GM19238 (cell line): ENCODE data around the gene MAST2.

Source experiments
- DNase-seq: peaks from one replicate; pipeline ENCODE4 v3.0.0; 2011; ENCODE audit warnings: low spot score; ENCODE audit not compliant: insufficient read length

The MAST2 gene

DNA sequence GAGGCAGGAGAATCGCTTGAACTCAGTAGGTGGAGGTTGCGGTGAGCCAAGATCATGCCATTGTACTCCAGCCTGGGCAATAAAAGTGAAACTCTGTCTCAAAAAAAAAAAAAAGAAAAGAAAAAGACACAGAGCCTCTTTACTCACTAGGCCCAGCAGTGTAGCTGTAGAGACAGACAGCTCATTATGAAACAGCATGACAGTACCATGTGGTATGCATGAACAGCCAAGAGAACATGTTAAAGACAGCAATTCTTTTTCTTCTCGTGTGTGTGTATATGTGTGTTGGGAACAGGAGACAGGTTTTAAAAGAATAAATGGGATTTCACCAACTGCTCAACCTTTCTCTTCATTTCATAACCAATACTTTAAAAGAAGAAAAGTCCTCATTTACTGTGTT is 210.2 kb downstream of the MAST2 start:
- no peak for DNase-seq

DNA sequence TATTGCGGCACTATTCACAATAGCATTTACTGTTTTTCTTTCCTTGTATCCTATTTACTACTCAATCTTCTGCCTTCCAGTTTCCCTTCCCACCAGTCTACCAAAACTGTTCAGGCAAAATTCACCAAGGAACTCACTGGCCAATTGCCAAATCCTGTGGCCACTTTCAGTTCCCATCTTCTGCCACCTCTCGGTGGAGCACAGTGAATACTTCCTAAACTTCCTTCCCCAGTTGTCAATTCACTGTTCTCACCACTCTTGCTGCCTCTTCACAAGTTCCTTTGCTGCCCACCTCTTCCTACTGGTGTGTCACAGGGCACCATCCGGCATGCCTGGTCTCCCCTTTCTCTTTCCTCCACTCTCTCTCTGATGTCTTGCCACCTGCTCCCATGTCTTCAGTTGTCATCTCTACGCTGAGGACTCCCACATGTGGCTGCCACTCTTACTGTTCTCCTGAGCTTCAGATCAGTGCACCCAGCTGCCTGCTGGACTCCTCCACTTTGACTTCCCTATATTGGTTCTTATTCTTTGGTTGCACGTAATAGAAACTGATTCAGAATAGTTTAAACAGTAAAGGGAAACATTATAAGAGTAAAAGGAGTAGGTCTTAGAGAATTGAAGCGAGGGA is 214.6 kb downstream of the MAST2 start:
- DNase-seq = no peak

DNA sequence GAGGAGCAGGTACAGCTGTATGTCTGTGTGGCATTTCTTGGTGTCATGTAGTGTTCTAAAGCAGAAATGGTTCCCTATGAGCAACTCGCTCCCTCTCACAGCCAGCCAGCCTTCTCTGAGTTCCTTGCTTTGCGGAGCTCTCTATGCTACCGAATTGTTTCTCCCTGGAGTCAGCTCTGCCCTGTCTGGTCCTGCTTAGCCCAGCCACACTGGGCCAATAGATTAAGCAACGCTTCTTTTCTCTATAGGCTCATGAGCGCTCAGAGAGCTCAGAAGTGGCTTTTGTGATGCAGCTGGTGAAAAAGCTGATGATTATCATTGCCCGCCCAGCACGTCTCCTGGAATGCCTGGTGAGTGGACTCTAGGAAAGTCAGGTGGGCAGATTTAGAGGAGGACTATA is 215.9 kb downstream of the MAST2 start:
- DNase-seq = no peak

DNA sequence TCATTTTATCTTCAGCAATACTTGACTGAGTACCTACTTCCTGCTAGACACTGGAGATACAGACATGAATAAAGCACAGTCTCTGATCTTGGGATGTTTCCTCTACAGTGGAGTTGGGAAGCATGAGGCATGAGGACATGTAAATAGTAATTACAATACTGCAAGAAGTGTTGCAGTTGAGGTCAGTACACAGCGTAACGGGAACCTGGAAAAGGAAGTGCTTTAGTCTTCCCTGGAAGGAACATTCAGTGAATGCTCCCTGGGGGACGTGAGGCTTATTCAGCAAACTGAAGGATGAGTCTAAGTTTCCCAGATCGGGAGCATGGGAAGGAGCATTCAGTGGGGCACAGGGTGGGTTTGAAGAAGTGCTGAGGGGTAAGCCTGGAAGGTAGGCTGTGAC is 216.6 kb downstream of the MAST2 start:
- DNase-seq = no peak

DNA sequence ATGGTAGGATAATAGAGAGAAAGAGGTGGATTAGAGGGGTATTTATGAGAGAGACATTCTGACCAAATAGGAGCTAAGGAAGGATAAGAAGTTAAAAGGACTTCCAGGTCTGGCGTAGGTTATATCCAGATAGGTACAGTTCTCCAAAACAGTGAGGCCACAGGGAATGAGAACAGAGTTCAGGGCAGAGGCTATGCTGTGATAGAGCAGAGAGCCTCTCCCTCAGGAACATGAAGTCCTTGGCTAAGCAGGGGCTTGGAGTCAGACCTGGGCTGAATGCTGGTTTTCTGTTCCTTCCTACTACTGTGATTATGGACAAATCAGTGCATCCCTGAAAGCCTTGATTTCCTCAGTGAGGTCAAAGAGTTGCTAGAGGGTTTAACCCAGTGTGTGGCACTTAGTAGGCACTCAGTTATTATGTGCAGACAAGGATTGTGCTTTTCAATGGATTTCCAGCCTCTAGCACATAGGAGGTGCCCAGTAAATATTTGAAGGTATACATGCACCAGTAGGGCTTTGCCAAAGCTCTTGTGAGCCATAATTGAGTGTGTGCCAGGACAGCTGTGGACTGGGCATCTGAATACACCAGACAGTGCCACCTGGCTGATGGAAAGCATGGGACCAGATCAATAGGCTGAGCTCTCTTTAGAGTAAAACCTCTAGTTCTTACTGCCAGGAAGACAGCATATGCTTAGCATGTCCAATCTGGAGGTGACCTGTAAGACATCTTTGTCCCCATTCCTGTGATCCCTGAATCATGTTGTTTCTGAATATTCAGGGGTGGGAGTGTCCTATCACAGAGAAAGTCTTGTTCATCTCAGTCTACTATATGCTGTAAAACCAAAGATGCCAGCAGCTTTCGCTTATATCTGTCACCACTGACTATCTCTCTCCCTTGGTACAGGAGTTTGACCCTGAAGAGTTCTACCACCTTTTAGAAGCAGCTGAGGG is 217.9 kb downstream of the MAST2 start:
- no peak for DNase-seq

DNA sequence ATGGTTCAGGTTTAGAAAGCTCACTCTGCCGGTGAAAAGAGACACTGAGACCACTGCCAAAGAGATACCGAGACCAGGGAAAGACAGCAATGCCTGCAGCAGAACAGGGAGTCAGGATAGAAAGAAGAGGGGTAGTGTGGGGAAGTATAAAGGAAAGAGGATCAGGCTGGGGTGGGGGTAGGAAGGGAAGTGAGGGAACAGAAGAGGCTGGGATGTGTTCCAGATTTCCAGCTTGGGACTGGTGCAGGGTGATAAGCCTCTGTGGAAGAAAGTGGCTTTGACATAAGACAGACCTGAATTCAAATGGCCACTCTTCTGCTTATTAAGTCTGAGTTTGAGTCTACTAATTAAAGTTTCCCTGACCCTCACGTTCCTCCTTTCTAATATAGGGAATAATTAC is 223.1 kb downstream of the MAST2 start:
- DNase-seq = no peak

DNA sequence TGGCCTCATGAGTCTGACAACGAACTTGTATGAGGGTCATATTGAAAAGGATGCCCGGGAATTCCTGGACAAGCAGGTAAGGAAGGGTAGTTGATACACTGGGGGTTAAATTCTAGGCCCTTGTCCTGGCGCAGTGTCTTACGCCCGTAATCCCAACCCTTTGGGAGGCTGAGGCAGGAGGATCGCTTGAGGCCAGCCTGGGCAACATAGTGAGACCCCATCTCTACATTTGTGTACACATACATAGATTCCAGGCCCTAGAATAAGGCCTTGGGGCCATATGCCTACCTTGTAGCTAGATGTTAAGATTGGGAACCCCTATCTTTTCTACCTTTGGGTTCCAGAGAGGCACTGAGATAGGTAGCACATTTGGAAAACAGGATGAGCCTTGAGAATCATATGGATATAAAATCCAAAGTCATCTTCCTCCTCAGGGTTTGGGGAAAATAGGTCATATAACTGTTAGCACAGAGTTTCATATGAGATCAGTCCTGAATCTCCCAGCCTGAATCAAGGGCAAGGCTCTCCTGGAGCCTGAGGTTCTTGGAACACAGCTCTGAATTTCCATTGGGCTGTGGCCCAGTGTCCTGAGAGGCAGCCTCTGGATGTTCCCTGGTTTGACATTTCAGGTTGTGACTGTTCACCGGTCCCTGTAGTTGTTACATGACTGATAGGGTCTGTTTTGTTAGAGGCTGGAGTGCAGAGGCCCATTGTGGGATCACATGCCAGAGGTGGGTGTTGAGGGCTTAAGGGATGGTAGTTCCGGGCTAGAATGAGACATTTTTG is 224.6 kb downstream of the MAST2 start:
- DNase-seq = no peak

DNA sequence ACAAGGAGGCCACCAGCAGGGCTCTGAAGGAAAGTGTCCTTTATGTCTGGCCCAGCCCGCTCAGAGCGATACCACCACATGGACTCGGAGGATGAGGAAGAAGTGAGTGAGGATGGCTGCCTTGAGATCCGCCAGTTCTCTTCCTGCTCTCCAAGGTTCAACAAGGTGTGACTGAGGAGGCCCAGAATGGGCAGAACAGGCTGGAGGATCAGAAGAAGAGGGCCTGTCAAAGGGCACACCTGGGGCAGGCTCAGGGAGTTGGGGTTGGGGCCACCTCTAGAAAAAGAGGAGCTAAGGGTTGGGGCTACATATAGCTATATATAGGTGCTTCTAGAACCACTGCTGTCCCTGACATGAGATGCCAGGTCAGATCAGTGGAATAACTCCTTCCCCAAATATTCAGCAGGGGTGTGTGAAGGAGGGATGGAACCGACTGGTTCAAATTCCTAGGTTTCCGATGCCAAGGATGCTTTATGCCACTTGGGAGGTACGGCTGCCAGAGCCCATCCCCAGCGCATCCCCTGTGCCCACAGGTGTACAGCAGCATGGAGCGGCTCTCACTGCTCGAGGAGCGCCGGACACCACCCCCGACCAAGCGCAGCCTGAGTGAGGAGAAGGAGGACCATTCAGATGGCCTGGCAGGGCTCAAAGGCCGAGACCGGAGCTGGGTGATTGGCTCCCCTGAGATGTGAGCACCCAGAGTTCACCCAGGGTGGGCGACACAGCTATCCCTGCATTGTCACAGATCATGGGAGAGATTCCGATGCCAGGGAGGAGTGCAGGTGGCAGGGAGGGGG is 226.9 kb downstream of the MAST2 start:
- DNase-seq = no peak

DNA sequence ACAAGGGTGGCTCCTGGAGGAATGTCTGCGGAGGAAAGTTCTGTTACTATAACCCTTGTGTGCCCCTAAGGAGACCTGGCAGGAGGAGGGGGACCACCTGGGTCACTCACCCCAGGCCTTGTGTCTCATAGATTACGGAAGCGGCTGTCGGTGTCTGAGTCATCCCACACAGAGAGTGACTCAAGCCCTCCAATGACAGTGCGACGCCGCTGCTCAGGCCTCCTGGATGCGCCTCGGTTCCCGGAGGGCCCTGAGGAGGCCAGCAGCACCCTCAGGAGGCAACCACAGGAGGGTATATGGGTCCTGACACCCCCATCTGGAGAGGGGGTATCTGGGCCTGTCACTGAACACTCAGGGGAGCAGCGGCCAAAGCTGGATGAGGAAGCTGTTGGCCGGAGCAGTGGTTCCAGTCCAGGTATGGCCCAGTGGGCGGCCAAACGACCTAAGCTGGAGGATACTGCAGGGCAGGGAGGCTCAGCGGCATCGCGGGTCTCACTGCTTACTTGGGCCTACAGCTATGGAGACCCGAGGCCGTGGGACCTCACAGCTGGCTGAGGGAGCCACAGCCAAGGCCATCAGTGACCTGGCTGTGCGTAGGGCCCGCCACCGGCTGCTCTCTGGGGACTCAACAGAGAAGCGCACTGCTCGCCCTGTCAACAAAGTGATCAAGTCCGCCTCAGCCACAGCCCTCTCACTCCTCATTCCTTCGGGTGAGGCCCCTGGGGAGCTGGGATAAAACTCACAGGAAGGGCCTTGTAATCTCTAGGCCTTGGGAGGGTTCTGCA is 227.7 kb downstream of the MAST2 start:
- no peak for DNase-seq

DNA sequence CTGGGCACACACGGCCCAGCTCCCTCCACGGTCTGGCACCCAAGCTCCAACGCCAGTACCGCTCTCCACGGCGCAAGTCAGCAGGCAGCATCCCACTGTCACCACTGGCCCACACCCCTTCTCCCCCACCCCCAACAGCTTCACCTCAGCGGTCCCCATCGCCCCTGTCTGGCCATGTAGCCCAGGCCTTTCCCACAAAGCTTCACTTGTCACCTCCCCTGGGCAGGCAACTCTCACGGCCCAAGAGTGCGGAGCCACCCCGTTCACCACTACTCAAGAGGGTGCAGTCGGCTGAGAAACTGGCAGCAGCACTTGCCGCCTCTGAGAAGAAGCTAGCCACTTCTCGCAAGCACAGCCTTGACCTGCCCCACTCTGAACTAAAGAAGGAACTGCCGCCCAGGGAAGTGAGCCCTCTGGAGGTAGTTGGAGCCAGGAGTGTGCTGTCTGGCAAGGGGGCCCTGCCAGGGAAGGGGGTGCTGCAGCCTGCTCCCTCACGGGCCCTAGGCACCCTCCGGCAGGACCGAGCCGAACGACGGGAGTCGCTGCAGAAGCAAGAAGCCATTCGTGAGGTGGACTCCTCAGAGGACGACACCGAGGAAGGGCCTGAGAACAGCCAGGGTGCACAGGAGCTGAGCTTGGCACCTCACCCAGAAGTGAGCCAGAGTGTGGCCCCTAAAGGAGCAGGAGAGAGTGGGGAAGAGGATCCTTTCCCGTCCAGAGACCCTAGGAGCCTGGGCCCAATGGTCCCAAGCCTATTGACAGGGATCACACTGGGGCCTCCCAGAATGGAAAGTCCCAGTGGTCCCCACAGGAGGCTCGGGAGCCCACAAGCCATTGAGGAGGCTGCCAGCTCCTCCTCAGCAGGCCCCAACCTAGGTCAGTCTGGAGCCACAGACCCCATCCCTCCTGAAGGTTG is 231.4 kb downstream of the MAST2 start:
- DNase-seq = no peak

DNA sequence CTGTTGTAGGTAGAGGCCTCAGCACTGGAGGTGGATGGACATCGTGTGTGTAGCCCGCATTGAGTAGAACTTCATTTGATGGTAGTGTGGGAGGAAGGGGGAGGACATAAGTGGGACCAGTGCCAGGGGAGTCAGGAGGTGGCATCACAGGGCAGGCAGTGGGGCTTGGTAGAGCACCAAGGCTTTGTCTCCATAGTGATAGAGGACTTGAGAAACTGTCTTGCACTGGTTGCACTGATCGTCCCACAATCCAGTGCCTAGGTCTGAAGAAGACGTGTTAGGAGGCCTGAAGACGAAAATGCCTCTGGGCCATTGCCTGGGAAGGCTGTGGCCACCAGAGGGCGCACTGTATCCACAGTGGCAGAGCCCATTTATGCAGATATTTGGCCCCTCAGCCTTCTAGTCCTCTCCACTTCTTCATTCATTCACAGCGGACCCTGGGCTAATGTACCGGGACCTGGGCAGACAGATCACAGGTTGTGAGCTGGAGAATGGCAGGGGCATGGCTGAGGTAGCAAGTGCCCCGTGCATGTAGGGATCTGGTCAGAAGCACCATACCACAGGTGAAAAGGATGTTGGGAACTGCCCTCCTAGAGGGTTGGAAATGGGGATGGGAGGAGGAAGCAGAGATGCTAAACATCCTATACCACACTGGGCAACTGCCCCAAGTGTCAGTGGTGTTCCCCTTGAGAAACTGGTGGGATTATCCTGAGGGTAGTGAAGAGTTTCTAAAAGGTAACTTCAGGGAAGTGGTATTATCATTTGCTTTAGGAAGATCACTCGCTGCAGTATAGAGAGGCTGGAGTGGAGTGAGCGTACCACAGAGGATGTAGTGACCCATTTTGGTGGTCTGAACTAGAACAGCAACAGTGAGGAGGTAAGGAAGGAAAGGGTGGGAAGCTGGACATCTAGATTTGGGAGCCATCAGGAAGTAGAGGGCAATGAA is 233.8 kb downstream of the MAST2 start:
- peak; percentile 71 for DNase-seq

DNA sequence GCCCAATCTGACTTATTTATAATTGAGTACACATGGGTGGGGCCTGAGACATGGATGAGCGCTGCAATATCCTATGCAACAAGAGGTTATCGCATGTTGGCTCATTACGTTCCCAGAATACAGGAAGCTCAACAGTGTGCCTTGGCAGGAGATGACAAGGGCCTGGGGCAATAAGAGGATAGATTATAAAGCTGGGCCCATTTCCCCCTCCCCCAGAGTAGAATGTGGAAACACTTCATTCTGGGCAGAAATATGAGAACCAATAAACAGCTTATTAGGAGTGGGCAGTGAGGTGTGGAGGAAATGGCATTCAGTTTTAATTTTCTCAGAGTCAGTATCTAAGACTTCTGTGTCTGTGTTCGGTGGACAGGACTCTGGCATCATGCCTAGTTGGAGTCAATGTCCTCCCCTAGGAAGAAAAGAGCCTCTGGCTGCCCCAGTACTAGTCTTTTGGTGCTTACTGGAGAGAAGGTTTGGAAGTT is 236.2 kb downstream of the MAST2 start:
- no peak for DNase-seq

DNA sequence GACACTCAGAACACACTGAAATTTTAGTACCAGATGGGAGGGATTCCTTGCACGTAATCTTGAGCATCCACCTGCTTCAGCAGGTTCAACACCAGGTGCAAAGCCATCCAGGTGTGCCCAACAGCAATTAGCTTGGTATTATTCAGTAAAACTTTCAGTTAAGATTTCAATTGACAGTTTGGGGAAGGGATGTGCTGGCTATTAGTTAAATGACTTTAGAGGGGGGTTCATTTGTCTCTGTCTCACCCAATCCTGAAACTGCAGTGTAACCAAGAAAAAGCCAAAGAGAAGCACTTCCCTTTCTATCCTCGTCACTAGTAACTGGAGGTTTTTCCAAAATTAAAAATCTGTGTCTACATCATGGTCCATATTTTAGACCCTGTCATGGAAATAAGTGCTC is 238.1 kb downstream of the MAST2 start:
- no peak for DNase-seq

DNA sequence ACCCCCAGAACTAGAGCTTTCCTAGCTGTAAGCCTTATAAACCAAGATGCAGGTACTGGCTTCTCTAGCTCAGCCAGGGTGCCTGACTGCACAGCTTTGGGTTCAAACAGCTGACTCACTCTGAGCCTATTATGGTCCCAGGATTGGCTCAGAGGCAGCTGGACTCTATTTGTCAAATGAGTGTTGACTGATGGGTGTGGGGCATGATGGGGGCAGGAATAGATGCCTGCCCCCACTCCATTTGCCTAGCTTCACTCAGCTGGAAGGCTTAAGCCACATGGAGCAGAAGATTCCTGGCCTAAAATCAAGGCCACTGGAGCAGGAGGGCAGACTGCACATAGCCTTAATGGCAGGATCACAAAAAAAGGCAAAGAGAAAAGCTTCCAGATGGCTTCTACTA is 238.6 kb downstream of the MAST2 start:
- no peak for DNase-seq

DNA sequence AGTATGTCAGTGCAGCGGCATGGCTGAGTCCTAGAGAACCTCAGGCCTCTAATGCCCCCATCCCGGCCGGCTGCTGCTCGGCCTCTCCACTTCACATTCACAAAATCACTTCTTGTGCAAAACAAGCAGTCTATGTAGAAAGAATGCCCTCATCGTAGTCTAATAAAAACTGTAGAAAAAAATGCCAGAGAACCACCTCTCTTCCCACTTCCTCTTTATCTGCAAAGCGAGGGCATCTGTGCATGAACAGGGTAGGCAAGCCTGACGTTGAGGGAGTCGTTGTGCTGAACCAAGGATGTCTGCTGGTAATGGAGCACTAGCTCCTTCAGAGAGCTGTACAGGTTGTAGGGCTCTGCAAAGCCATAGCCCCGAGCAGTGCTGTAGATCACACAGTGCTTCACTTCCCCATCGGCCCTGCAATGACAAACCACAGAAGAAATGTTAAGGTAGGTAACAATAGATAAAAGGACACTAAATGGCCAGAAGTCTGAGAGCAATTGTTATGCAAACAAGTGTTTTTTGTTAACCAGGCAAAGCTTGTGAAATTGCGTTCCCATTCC is 240.1 kb downstream of the MAST2 start:
- DNase-seq = peak; percentile 53

DNA sequence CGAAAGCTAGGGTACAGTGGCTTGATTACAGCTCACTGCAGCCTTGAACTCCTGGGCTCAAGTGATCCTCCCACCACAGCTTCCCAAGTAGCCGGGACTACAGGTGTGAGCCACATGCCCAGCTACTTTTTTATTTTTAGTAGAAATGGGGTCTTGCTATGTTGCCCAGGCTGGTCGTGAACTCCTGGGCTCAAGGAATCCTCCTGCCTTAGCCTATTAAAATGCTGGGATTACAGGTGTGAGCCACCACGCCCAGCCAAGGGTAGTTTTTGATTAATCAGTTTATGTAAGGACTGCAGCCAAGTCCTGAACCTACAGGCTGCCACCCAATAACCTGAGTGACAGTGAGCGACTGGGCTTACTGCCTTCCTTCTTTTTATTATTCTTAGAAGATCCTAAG is 240.7 kb downstream of the MAST2 start:
- DNase-seq = no peak

DNA sequence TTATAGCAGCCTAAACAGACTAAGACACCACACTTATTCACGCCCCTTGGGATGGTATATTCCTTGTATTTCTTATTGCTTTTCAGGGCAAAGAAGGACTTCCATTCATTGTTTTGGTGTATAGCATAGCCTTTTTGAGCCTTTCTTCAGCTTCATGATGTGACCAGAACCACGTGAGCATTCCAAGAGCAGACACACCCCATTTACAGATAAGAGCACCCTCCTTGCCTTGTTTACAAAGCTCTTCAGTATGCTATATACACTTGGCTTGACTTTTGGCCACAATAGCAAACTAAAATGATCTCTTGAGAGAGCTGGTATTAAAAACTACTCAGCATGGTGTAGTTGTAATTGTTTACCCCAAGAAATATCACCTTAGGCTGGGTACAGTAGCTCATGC is 250.3 kb downstream of the MAST2 start:
- no peak for DNase-seq

DNA sequence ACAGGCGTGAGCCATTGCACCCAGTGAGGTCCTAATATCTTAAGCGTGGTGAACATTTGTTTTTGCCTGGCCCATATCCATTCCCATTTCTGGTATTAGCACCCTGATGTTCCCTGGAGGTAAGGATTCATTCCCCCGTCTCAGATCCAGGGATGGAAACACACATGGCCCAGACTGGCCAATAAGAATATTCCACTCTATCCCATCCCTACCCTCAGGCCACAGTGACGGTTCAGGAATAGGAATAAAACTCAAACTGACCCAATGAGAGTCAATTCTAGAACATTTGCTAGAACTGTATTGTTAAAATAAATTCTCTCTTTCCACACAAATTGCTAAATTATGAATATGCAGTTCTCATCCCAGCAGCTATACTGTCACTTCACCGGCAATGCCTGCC is 252.9 kb downstream of the MAST2 start:
- no peak for DNase-seq
